ACHN (cell line): ENCODE measurements around the gene ARAF.

Source experiments
- DNase-seq: peaks from one replicate; pipeline ENCODE4 v3.0.0-alpha.2; 2015
- in situ Hi-C: cut with HindIII; loops from 2 replicates; pipeline ENCODE4 v1.10.0; 2017; ENCODE audit warnings: low sequenced_read_pairs, low pct_ligation_motif_present, low pct_unique_long_range_greater_than_20kb

The ARAF gene

GRCh38 chrX:47562615-47563243, 1.7 kb downstream of the ARAF start:
- in situ Hi-C loops = no loop called here

GRCh38 chrX:47563801-47564315, 2.9 kb downstream of the ARAF start:
- in situ Hi-C loops = no loop called here
- DNase-seq = no peak

More at GRCh38 chrX:47562615-47563243, 1.7 kb downstream of the ARAF start:
- peak; percentile 12 for DNase-seq

- in situ Hi-C loops = no loop called here
- no peak for DNase-seq
These were observed 3.6 kb downstream of the ARAF start for GRCh38 chrX:47564438-47565085.

GRCh38 chrX:47566841-47567240, 5.8 kb downstream of the ARAF start:
- in situ Hi-C loops = no loop called here
- no peak for DNase-seq

- DNase-seq = peak; percentile 26
- in situ Hi-C loops = no loop called here
These were observed 7.8 kb downstream of the ARAF start for GRCh38 chrX:47568656-47569295.

GRCh38 chrX:47570794-47571193, 9.8 kb downstream of the ARAF start:
- DNase-seq = no peak
- in situ Hi-C loops = no loop called here

- in situ Hi-C loops = no loop called here
- DNase-seq = no peak
These were observed 10.2 kb downstream of the ARAF start for GRCh38 chrX:47571215-47571614.

GRCh38 chrX:47571896-47572295, 10.9 kb downstream of the ARAF start:
- no peak for DNase-seq
- in situ Hi-C loops = no loop called here

GRCh38 chrX:47572773-47573340, 11.9 kb downstream of the ARAF start:
- DNase-seq = no peak
- in situ Hi-C loops = no loop called here

GRCh38 chrX:47573341-47574075, 12.5 kb downstream of the ARAF start:
- DNase-seq = no peak
- in situ Hi-C loops = no loop called here

- no peak for DNase-seq
- in situ Hi-C loops = no loop called here
These were observed 13.1 kb downstream of the ARAF start for GRCh38 chrX:47574076-47574546.

GRCh38 chrX:47574547-47575301, 13.7 kb downstream of the ARAF start:
- in situ Hi-C loops = no loop called here
- DNase-seq = no peak

- in situ Hi-C loops = no loop called here
- DNase-seq = no peak
These were observed 15.3 kb downstream of the ARAF start for GRCh38 chrX:47576021-47576898.

- no peak for DNase-seq
- in situ Hi-C loops = no loop called here
These were observed 16.4 kb downstream of the ARAF start for GRCh38 chrX:47577424-47577823.

- in situ Hi-C loops = no loop called here
- DNase-seq = no peak
These were observed 16.9 kb downstream of the ARAF start for GRCh38 chrX:47577901-47578300.

- DNase-seq = no peak
- in situ Hi-C loops = no loop called here
These were observed 17.7 kb downstream of the ARAF start for GRCh38 chrX:47578692-47579091.

- DNase-seq = no peak
- in situ Hi-C loops = no loop called here
These were observed 18.5 kb downstream of the ARAF start for GRCh38 chrX:47579537-47579936.
